HFFc6 (cell line): ENCODE data around the gene UST. TPM values are rescaled to one million over a fixed set of nuclear protein-coding genes. Genes with fewer than 3 reads are reported as not detected.

ENCODE experiments used
- DNase-seq: peaks from one replicate; pipeline ENCODE4 v3.0.0-alpha.2; 2018
- H3K27ac Mint-ChIP-seq: 2 replicates; pipeline ENCODE4 v1.8.0; 2020; ENCODE audit warnings: mild to moderate bottlenecking, mixed read lengths
- H3K27me3 Mint-ChIP-seq: 2 replicates; pipeline ENCODE4 v1.8.0; 2021; ENCODE audit warnings: mild to moderate bottlenecking, moderate library complexity, mixed read lengths; ENCODE audit not compliant: insufficient read depth
- H3K36me3 Mint-ChIP-seq: 2 replicates; pipeline ENCODE4 v1.8.0; 2021; ENCODE audit warnings: low read depth, mixed read lengths
- H3K4me1 Mint-ChIP-seq: 2 replicates; pipeline ENCODE4 v1.8.0; 2020; ENCODE audit warnings: low read depth, mixed read lengths
- H3K4me3 Mint-ChIP-seq: 2 replicates; pipeline ENCODE4 v1.8.0; 2020; ENCODE audit warnings: mild to moderate bottlenecking, moderate library complexity, mixed read lengths
- H3K9me3 Mint-ChIP-seq: 2 replicates; pipeline ENCODE4 v1.8.0; 2020; ENCODE audit warnings: mild to moderate bottlenecking, mixed read lengths
- total RNA-seq, 6 experiments: library from RNA; stranded (reverse); fragmentation: NEBNext Ultra II Directional; extraction: Animal tissue kit (Norgen Biotek cat#: 25700); gene quantifications; 2 replicates in 1 of 6; 3 replicates in 5 of 6; pipeline ENCODE4 v1.2.3, GENCODE V29; 2021
- TF ChIP-seq, protein P1 (sequence below): fragments of 200-600 bp; sonication (generic); IDR thresholded peaks from 2 replicates; pipeline ENCODE4 v1.5.0; 2021; ENCODE audit warnings: antibody characterized with exemption, mild to moderate bottlenecking

Gene UST
- total RNA-seq, 6 experiments from 2014 or later: 12.9 to 17.3 (median 16.7) TPM

DNA sequence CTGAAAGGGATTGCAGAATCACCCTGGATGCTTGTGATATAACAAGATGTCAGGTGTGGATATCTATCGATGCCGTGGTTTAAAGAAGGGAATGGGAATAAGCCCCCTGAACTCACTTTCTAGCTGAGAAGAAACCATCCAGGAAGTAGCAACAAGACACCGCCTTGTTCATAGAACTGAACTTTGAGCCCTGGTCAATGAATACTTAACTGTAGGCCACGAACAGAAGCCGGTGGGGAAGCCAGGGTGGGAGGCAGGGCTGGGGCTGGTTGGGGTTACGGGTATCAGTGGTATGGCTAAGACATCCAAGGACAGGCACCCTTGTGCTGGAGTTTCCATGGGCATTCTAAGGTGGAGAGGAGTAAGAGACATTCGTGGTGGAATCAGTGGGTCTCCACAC lies 61.0 kb downstream of the UST start:
- Mint-ChIP-seq H3K4me1 (peaks cover 55% of the 10 kb centered on the region), H3K36me3 (peaks cover 8% of the 10 kb centered on the region; the same call in 1 of the 2 replicates), H3K27ac (no peak overlapping the region), H3K9me3 (no peaks in the 10 kb centered on the region), H3K4me3 (no peak overlapping the region), H3K27me3 (no peaks in the 10 kb centered on the region; the same call in 1 of the 2 replicates)
- no peak for DNase-seq
- TF ChIP-seq, protein P1, sequence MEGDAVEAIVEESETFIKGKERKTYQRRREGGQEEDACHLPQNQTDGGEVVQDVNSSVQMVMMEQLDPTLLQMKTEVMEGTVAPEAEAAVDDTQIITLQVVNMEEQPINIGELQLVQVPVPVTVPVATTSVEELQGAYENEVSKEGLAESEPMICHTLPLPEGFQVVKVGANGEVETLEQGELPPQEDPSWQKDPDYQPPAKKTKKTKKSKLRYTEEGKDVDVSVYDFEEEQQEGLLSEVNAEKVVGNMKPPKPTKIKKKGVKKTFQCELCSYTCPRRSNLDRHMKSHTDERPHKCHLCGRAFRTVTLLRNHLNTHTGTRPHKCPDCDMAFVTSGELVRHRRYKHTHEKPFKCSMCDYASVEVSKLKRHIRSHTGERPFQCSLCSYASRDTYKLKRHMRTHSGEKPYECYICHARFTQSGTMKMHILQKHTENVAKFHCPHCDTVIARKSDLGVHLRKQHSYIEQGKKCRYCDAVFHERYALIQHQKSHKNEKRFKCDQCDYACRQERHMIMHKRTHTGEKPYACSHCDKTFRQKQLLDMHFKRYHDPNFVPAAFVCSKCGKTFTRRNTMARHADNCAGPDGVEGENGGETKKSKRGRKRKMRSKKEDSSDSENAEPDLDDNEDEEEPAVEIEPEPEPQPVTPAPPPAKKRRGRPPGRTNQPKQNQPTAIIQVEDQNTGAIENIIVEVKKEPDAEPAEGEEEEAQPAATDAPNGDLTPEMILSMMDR: no peak

DNA sequence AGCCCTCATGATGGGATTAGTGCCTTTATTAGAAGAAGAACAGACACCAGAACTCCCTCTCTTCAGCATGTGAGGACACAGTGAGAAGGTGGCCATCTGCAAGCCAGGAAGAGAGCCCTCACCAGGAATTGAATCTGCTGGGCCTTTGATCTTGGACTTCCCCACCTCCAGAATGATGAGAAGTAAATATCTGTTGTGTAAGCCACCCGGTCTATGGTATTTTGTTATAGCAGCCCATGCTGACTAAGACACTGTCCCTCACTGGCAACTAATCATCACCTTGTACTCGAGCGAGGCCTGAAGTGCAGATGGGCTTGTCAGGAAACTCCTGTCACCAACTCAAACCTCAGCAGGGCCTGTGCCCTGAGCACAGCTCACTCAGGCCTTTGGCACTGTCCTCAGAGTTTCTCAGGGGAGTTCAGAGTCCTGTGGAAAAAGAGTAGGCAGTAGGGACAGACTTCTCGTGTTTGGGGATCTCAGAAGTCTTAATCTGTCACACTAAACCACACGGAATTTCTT lies 62.0 kb downstream of the UST start:
- no peak overlapping the region for H3K4me3 Mint-ChIP-seq
- DNase-seq: no peak
- TF ChIP-seq, protein P1: no peak
- H3K4me1 Mint-ChIP-seq: peaks cover 50% of the 10 kb centered on the region
- H3K36me3 Mint-ChIP-seq: peaks cover 8% of the 10 kb centered on the region; the same call in 1 of the 2 replicates
- no peak overlapping the region for H3K27ac Mint-ChIP-seq
- H3K9me3 Mint-ChIP-seq: no peaks in the 10 kb centered on the region
- no peaks in the 10 kb centered on the region for H3K27me3 Mint-ChIP-seq

DNA sequence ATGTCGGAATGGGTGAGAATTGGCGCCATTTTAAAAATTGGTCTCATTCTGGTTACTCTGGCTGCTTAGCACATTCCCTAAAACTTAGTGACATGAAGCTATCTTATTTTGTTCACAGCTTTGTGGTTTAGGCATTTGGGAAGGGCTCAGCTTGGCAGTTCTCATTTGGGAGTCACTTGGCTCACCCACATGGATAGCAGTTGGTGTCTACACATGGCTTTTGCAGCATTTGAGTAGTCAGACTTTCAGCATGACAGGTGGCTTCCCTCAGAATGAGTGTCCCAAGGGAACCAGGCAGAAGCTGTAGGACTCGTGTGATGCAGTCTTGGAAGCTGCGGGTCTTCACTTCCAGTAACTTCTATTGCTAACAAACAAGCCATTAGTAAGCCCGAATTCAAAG lies 64.6 kb downstream of the UST start:
- no peak for DNase-seq
- Mint-ChIP-seq H3K4me3 (no peak overlapping the region), H3K4me1 (peaks cover 34% of the 10 kb centered on the region), H3K27me3 (no peaks in the 10 kb centered on the region; the same call in 1 of the 2 replicates), H3K9me3 (peaks cover 5% of the 10 kb centered on the region; the same call in 1 of the 2 replicates), H3K36me3 (peaks cover 14% of the 10 kb centered on the region; the same call in 1 of the 2 replicates), H3K27ac (no peak overlapping the region)
- TF ChIP-seq, protein P1: no peak

DNA sequence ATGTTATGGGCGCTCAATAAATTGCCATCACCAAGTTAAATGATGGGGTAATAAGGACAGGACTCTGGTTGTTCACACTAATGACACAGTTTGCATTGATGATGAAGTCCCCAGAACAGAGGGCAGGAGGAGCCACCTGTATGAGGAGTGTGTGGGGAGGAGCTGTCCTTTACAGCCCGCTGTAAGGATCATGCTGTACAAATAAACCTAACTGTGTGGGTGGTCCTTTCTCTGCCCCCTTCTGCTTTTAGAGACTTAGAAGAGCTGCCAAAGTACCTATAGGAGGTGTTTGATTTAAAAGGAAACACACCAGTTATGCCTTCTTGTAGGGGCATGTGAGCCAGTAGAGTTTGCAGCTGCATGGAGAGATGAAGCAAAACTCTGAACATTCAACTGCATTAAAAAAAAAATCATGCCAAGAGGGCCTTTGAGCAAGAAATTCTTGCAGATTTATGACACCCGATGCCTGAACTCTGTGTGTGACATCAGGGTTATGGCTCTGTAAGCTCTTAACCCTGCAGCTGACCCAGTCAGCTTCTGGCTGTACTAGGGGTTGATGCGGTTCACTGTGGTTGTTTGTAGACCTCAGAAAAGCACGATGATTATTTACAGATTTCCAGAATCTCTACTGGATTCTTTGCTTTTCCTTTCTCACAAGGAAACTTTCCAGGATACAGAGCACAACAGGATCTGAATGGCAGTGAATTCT lies 67.4 kb downstream of the UST start:
- TF ChIP-seq, protein P1: no peak
- DNase-seq: no peak
- H3K36me3 Mint-ChIP-seq: peaks cover 14% of the 10 kb centered on the region; the same call in 1 of the 2 replicates
- H3K9me3 Mint-ChIP-seq: peaks cover 5% of the 10 kb centered on the region; the same call in 1 of the 2 replicates
- no peaks in the 10 kb centered on the region; the same call in 1 of the 2 replicates for H3K27me3 Mint-ChIP-seq
- peaks cover 26% of the 10 kb centered on the region for H3K4me1 Mint-ChIP-seq
- H3K4me3 Mint-ChIP-seq: no peak overlapping the region
- H3K27ac Mint-ChIP-seq: no peak overlapping the region

DNA sequence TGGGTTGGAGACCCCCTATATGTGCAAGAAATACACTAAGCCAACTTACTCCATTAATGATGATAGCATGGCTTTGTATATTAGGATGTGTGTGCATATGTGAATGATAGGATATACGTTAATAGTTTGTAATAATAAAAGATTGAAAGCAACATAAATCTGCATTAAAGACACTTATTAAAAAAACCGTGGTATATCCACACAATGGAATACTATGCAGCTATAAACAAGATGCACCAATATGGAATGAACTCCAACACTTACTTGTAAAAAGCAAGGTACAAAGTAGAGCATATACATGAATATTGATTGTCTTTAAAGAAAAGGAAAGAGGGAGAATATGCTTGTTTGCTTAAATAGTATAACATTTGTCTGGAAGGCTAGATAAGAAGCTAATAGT lies 68.0 kb downstream of the UST start:
- no peak overlapping the region for H3K27ac Mint-ChIP-seq
- H3K36me3 Mint-ChIP-seq: peaks cover 14% of the 10 kb centered on the region; the same call in 1 of the 2 replicates
- H3K27me3 Mint-ChIP-seq: no peaks in the 10 kb centered on the region; the same call in none of the 2 replicates
- TF ChIP-seq, protein P1: no peak
- peaks cover 19% of the 10 kb centered on the region for H3K4me1 Mint-ChIP-seq
- peaks cover 5% of the 10 kb centered on the region; the same call in 1 of the 2 replicates for H3K9me3 Mint-ChIP-seq
- no peak overlapping the region for H3K4me3 Mint-ChIP-seq
- DNase-seq: no peak
